Measurements from ENCODE around the gene TP53I13.

- TF ChIP-seq CTCF (IDR thresholded peaks at IDR 0.05) (no peak), ZFX (IDR thresholded peaks at IDR 0.05; ENCODE audit: borderline replicate concordance) (no peak)
Measured at GRCh38 chr17:29588562-29589411, 20.3 kb downstream of the TP53I13 start.

Measured in 22Rv1 (cell line).